Right forelimb (tissue), 1 donor: ENCODE data around the gene LONP2.
"Not testable (repeated sequence)": the region's sequence is repeated elsewhere in the genome, so short reads cannot be mapped to it uniquely, and the experiment has no call there.

Experiments
- DNase-seq: peaks from one replicate; pipeline ENCODE4 v3.0.0-alpha.2; 2018

The LONP2 gene

DNA sequence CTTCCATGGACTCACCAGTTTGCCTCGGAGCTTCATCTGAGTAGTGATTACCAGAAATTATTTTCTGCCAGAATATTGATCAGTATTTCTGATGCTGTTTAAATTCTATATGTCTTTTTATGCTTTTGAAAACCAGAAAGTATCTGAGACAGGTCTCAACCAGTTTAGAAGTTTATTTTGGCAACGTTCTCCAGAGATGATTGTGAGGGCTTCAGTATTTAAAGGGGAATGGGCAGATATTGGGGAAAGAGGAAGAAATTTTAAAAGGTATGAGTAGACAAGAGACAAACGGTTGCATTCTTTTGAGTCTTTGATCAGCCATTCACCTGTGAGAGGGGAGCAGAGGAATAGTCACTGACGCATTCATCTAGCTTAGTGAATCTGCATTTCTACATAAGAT lies 47.7 kb downstream of the LONP2 start:
- no peak for DNase-seq

DNA sequence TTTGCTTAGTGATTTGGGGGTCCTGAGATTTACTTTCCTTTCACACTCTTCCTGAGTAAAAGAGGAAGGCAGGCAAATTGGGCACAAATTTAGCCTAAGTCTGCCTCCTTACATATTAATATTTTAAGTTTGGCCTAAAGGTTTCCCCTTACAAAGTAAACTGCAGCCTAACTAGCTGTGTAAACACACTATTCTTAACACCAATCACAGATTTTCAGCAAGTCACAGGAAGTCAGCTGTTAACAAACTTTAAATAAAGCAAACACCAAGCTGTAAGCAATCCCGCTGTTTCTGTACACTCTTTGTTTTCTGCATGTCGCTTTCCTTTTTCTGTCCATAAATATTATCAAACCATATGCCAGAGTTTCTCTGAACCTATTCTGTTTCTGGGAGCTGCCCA lies 48.4 kb downstream of the LONP2 start:
- DNase-seq, result no peak

DNA sequence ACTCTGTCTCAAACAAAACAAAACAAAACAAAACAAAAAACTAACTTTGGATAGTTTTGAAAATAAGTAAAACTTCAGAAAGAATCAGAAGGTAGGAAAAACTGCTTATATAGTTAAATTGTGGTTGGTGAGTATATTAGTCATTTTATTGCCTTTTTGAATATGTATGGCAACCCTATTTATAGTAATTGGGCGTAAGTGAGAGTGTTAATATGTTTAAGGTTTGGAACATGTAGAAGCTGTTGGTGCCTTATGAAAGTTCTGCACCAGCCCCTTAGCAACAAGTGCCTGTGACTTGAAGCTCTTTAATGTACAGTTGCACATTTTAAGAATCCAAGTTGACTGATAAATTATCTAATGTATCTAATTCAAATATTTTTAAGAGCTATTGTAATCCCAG lies 50.6 kb downstream of the LONP2 start:
- no peak for DNase-seq

DNA sequence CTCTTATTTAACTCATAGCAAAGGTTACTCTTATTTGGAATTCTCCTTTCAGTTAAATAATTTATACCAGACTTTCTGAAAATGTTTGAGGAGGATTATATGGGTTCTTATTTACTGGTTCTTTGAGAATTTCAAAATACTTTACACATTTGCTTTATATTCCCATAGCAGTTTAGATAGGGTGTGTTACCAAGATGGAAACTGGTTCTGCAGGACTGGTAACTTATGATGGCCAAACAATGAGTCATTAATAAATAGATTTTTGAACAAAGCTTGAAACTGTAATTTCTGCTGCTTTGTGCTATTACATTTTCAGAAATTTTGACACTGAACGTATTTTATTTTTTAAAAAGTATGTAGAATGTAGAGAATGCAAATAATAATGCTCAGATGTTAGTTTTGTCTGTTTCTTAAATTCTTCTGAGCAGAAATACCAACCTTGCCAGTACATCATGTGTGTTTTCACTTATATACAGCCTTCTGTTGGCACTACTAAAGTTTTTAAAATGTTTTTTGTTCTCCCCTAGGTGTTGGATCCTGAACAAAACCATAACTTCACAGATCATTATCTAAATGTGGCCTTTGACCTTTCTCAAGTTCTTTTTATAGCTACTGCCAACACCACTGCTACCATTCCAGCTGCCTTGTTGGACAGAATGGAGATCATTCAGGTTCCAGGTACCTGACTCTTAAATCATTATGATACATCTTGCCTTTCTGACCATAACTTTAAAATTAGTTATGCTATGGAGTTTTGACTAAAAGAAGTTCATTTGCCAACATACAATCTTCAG lies 51.6 kb downstream of the LONP2 start:
- no peak for DNase-seq

DNA sequence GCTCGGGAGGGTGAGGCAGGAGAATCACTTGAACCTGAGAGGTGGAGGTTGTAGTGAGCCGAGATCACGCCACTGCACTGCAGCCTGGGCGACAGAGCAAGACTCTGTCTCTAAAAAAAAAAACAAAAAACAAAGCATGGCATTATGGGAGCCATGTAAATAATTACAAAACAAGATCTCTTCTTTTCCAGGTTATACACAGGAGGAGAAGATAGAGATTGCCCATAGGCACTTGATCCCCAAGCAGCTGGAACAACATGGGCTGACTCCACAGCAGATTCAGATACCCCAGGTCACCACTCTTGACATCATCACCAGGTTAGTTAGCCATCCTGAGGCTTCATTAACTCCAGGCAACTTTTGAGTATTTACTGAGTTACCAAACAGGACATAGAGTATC lies 55.4 kb downstream of the LONP2 start:
- no peak for DNase-seq

DNA sequence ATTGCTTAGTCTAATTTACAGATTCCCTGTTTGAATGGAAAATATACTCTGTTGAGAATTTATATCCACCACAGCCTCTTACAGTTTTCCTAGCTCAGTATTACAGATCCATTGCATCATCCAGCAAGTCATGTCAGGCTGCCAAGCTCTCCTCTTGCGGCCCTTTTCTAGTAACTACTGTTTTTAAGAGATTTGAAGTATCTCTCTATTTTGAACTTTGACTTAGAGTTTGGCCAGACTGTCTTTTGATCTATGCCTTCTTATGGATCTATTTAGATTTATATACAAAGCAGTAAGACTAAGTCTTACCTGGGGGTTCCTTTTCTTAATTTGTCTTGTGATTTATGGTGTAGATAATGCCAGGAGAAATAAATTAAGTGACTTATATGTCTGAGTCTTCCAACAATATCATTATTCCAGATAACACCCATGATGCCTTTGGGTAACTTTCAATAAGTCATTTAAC lies 56.3 kb downstream of the LONP2 start:
- no peak for DNase-seq

DNA sequence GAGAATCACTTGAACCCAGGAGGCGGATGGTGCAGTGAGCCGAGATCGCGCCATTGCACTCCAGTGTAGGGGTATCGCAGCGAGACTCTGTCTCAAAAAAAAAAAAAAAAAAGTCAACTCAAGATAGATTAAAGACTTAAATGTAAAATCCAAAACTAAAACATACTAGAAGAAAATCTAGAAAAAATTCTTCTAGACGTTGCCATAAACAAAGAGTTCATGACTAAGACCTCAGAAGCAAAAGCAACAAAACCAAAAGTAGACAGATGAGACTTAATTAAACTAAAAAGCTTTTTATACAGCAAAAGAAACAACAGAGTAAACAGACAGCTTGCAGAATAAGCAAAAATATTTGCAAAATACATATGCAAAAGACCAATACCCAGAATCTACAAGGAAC lies 64.4 kb downstream of the LONP2 start:
- DNase-seq, result no peak

DNA sequence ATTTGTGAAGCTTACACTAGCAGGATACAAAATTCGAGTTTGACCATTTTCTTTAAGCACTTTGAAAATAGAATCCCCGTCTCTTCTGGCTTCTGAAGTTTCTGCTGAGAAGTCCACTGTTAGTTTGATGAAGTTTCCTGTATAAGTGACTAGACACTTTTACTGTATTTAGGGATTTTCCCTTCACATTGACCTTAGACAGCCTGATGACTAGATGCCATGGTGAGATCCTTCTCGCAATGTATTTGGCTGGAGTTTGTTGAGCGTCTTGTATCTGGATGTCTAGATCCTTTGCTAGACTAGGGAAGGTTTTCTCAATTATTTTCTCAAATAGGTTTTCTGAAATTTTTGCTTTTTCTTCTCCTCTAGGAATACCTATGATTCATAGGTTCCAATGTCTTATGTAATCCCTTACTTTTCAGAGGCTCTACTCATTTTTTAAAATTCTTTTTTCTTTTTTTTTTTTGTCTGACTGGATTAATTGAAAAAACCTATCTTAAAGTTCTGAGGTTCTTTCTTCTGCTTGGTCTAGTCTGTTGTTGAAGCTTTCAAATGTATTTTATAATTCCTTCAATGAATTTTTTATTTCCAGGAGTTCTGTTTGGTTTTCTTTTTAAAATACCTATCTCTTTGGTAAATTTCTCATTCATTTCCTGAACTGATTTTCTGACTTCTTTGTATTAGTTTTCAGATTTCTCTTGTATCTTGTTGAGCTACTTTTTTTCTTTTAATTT lies 67.0 kb downstream of the LONP2 start:
- DNase-seq, result no peak

DNA sequence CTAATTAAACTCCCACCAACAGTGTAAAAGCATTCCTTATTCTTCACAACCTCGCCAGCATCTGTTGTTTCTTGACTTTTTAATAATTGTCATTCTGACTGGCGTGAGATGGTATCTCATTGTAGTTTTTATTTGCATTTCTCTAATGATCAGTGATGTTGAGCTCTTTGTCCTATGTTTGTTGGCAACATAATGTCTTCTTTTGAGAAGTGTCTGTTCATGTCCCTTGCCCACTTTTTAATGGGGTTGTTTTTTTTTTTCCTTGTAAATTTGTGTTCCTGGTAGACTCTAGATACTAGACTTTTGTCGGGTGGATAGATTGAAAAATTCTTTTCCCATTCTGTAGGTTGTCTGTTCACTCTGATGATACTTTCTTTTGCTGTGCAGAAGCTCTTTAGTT lies 69.8 kb downstream of the LONP2 start:
- DNase-seq, result not testable (repeated sequence)

DNA sequence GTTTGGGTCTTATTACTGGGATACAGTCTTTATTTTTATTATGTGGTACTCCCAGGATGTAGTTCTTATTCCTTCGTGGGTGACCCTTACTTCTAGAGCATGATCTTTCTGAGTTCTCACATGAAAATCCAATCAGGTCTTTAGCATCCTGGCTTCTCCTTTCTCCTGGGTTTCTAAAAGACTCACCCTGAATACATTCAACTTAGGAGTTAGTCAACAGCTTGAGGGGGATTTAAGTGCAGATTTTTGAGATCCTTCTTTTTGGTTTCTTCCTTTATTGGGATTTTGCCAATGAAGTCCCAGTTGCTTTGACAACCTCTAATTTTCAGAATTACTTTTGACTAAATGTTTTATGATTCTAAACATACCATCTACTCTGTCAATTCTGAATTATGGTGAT lies 72.9 kb downstream of the LONP2 start:
- no peak for DNase-seq

DNA sequence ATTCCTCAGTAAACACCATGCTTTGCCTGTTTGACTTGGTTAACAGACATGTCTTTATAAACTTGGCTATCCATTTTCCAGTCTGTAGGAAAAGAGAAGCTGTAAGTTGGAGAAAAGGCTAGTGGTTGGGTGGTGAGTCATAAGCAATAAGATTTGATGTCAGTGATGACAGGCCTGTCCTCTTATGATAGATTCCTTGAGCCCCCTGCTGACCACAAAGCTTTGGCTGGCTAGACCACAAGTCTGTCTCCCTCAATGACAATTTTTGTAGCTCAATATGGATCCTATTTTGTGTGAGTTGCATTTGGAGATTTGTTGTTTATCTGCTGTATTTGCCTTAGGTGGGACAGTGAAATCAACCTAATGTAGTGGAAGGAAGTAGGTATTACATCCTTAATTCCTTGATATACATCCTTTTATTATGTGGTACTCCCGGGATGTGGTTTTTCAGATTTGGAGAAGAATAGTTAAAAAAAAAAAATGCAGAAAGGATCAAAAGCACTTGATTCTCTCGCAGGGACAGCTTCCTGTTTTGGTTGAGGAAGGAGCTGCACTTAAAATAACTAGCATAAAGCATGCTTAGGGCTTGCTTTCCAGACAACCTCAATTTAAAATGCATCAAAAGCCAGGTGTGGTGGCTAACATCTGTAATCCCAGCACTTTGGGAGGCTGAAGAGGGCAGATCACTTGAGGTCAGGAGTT lies 73.7 kb downstream of the LONP2 start:
- no peak for DNase-seq

DNA sequence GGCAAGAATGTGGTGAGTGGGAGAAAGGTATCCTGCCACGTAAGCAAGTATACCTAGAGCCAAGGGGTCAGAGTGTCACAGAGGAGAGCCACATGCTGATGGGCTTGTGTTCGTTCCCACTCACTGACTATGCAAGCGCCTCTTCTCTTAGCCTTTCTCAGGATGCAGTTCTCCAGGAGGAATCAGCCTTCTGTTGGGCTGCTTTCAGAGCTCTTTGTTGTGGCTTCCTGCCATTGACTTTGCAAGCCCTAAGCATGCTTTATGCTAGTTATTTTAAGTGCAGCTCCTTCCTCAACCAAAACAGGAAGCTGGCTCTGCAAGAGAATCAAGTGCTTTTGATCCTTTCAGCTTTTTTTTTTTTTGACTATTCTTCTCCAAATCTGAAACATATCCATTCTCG lies 74.5 kb downstream of the LONP2 start:
- DNase-seq, result no peak

DNA sequence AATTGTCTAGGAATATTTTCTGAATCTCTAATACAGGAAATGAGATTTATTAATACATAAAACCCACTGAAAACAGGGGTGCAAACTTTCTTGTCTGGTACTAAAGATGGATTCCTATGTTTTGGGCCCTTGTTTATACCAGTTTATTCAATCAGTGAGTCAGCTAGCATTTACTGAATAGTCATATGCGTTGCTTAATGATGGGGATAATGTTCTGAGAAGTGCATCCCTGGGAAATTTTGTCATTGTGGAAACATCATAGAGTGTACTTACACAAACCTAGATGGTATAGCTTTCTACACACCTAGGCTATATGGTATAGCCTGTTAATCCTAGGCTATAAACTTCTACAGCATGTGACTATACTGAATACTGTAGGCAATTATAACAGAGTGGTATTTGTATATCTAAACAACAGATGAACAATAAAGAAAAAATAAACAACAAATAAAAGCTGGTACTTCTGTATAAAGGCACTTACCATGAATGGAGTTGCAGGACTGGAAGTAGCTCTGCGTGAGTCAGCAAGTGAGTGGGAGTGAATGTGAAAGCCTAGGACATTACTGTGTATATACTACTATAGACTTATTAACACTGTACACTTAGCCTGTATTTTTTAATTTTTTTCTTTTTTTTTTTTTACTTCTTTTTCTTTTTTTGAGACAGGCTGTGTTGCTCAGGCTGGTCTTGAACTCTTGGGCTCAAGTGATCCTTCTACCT lies 77.4 kb downstream of the LONP2 start:
- no peak for DNase-seq

DNA sequence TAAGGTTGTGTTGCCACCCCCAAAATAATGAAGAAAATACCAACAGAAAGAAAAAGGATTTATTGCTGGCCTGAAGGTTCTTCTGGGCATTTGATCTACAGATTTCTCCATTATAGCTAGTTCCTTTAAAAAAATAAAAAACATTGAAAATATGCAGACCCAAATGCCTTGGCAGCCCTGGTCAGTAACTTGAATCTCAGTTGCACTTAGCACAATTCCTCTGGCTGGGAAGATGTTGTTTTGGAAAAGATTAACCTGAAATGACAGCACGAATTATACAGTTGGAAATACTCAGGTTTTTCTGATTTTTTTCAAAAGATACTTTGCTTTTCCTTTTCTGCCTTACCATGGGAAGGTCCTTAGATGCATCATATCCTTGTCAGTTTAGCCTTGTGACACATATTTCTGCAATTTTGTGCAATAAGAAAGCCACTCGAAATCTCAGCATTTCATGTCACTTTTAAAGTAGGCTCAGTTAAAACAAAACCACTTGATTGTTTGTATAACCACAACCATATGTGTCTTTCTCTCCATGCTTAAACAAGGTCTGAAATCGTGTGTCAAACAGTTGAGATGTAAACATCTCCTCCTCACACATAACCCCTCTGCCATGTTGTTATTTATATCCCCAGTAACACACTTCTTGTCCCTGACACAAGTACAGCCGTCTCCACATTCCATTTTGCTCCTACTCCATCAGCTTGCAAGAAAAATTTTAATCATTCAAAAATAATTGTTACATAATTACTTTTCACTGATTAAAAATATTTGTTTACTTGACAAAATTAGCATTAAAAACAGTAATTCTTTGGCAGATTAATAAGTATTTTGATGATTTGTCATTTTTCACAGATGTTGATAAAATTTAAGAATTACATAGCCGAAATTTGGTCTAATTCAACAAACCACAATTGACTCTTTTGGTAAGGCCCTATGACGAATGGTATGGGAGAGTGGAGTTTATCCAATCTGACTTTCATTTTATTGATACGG lies 80.0 kb downstream of the LONP2 start:
- DNase-seq, result no peak

DNA sequence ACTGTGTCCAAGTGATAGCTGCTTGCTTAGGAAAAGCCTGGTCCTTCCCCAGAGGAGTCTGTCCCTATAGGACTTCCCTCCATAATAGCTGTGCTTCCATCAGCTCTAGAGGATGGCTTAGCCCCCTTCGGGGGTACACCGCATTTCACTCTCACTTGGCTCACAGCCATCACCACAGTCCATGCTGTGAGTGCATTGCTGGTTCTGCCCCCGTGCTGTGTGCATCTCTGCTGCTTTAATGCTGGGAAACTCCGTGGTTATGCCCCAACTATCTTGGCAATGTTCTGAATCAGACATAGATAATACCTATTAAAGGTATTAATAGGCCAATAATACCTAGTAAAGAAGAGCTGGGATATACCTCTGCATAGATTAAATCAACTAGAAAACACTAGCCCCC lies 82.8 kb downstream of the LONP2 start:
- DNase-seq, result no peak

DNA sequence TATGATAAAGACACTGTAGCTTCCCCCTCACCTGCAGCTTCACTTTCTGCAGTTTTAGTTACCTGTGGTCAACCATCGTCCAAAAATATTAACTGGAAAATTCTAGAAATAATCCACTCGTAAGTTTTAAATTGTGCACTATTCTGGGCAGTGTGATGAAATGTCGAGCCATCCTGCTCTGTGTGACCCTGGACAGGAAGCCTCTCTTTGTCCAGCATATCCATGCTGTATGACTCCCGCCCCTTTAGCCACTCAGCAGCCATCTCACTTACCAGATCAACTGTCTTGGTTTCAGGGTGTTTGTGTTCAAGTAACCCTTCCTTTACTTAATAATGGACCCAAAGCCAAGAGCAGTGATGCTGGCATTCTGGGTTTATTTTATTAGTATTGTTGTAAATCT lies 85.0 kb downstream of the LONP2 start:
- DNase-seq, result no peak

DNA sequence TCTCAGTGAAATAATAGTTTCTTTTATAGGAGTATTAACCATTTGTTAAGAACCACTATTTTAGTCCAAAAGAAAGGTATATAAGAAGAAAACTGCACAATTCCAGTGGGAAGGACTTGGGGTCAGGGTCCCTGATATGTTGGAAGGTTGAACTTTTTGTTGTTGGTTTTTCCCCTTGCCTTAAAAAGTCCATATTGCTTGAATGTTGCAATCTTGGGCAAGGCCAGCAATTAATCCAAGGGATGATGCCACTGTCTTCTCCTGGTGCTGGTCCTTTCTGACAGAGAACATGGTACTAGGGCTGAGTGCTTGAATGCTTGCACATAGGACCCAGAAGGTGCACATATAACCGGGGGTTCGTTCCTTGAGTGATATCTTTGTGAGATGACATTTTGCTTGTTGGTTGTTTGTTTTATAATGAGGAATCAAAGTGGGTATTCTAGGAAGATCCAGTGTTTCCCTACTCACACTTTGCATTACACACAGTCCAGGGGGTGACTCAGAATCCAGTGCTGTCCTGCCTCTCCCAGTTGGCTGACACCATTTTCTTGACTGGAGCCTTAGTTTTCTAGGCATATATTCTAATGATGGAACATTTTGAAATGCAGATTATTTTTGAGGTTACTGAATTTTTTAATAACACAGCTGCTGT lies 86.2 kb downstream of the LONP2 start:
- DNase-seq, result no peak

DNA sequence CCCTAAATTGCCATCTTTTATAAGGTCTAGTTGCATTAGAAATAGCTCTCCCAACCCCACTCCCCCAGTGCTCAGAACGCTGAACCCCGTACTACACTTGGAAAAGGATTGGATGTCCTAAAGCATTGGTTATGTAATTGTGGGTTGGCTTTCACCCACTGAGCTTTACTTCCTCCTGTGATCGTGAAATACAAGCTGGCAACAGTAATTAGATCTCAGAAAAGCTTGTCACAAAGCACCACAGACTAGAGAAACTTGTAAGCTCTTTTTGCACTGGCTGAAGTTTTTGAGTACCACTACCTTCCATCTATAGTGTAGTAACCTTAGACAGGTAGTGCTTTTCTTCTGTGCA lies 86.7 kb downstream of the LONP2 start:
- no peak for DNase-seq

DNA sequence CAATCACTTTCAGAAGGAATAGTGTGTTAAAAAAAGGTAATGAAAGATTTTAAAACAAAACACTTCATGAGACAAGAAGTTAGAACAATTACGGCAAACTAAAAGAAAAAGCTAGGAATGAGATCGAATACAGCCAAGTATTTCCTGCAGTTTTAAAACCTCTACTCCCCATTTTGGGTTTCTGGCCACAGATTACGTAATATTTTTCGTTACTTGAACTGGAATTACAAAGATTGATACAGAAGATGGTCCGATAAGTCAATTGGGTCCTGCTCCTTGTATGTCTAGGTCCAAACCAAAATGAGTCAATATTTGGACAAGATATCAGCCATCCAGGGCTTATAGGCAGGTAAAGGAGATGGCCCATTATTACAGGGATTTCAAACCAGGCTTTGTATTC lies 88.9 kb downstream of the LONP2 start:
- no peak for DNase-seq

DNA sequence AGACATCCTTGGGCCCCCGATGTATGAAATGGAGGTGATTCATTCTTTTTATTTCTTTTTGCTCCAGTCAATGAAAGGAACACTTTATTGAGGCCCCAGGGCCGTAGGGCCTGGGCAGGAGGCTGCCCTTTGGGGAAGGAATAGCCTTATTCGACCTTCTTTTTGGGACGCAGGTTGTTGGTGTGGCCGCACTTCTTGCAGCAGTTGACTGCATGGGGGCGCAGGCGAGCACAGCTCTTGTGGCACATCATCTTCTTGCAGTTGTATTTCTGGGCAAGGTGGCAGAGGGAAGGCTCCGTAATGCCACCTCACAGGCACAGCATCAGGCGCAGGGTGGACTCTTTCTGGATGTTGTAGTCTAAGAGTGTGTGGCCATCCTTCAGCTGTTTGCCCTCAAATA lies 90.2 kb downstream of the LONP2 start:
- DNase-seq, result no peak

DNA sequence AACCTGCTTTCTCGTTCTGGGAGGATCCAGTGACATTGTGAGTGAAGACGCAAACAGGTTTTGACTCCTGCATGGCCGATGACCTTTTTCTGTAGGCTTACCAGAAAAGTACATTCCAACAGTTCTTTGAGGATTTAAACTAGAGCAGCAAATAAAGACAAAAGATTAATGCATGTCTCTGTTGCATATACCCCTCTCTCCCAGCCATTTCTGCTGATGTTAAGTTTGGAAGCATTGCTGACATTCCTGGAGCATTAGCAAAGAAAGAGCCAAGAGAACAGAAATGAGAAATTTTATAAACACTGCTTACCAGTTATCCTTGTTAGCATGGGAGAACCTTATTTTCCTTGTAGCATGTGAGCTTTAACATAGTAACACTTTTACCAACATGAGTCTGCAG lies 91.9 kb downstream of the LONP2 start:
- no peak for DNase-seq

DNA sequence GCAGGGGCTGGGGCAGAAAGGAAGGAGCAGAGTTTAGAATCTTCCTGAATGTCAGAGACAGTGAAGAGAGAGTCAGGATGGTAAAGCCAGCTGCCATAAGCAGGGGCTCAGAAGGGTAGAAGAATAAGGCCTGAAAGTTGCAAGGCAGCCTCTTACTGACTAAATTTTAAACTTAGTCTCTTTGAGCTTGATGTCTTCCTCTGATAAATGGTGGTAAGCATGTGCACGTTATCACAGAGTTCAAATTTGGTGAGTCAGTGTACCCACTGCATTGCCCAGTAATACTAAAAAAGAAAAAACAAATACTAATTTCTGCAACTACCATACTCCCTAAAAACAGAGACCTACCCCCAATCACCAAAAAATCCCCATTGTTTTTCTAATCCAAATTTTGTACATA lies 96.0 kb downstream of the LONP2 start:
- no peak for DNase-seq
